Measurements from ENCODE around the gene KLHDC7A.

The KLHDC7A gene

GRCh38 chr1:18473195-18473815 is 7.4 kb upstream of the KLHDC7A start:
- DNase-seq = no peak

DNA sequence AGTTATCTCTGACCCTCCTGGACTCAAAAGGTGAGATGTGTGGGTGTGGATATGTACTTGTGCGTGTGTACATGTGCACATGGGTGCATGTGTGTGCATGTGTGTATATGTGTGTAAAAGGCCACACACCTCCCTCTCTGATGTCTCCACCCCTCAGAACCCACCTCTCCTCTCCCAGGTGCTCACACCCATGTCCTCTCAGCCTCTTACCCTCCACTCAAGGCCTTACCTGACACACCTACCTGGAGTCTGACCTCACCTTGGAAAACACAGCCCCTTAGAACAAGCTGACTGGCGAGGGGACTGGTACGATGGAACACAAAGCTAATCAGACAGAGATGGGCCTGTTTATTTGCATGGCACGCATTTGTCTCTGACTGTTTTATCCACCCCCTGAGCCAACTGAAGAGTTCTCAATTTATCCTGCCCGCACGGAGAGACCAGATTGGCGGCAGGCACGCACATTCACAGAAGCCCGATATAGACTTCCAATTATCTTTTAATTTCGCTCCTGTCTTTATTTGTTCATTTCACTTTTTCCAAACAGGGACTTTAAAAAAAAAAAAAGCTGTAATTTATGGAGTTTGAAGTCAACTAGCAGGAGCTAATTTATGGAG is 6.1 kb upstream of the KLHDC7A start:
- no peak for DNase-seq

- no peak for DNase-seq
Measured at GRCh38 chr1:18475234-18475905, 5.4 kb upstream of the KLHDC7A start.

DNA sequence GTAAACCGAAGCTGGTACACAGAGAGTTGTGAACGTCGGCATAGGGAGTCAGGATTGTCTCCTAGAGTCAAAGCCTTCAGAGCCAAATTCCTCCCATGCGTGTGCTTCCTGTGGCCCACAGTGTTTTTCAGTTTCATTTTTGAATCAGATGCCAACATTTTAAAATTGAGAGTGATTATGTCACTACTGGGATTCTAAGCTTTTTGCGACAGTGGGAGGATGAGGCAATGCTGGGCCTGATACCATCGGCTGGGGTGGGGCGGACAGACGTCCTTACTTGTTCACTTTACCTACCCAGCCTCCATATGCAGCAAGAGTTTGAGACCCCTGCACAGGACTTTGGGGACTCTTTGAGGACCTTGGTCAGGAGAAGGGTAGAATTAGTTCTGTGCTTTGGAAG is 1.3 kb upstream of the KLHDC7A start:
- no peak for DNase-seq

DNA sequence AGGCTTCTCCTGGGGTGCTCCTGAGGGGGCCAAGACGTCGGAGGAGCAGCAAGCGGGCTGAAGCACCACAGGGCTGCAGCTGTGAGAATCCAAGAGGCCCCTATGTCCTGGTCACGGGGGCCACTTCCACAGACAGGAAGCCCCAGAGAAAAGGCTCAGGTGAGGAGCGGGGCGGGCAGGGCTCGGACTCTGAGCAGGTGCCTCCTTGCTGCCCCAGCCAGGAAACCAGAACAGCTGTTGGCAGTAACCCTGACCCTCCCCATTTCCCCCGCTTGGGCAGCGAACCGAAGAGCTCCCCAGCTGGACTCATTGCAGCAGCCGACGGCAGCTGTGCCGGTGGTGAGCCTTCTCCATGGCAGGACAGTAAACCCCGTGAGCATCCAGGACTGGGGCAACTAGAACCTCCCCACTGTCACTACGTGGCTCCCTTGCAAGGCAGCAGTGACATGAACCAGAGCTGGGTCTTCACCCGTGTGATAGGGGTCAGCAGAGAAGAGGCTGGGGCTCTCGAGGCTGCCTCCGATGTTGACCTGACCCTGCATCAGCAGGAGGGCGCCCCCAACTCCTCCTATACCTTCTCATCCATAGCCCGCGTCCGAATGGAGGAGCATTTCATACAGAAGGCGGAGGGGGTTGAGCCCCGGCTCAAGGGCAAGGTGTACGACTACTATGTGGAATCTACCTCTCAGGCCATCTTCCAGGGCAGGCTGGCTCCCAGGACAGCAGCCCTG is 625 bp downstream of the KLHDC7A start:
- DNase-seq = no peak

- DNase-seq = no peak
Measured at GRCh38 chr1:18481921-18482701, 1.4 kb downstream of the KLHDC7A start.

GRCh38 chr1:18482721-18483425 is 2.1 kb downstream of the KLHDC7A start:
- no peak for DNase-seq

GRCh38 chr1:18484276-18484675 is 3.5 kb downstream of the KLHDC7A start:
- no peak for DNase-seq

DNA sequence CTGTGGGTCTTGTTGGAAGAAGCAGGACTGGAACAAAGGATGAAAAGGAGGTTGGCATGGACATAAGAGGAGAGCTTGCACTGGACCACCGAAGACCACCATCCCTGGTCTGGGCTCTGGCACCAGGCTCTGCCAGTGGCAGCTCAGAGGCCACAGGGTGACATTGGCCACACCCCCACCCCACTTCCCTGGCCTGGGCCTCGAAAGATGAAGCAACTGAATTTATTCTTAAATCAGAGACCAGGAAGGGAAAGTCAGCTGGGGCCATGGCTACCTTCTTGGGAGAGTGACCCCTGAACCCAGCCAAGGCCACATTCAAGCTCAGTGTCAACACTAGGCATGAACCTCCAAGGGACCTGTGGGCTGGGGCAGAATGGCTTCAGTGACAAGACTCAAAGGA is 4.0 kb downstream of the KLHDC7A start:
- no peak for DNase-seq

GRCh38 chr1:18485227-18485626 is 4.5 kb downstream of the KLHDC7A start:
- no peak for DNase-seq

DNA sequence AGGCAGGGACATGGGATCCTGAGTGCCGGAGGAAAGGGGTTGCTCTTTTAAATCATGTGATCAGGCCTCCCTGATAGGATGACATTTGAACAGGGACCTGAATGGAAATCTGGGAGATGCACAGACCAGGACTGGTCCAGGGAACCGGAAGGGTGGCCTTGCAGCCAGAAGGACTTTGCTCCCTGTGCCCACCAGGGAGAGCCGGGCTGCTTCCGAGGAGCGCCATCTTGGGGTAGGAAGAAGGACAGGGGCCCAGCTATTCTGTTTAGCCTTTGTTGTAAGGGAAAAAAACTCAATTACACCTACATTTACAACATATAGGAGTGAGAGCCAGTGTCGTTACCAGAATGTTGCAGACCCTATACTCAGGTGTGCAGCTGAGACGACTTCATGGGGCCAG is 5.5 kb downstream of the KLHDC7A start:
- no peak for DNase-seq

GRCh38 chr1:18489417-18490143 is 8.8 kb downstream of the KLHDC7A start:
- DNase-seq = no peak

- no peak for DNase-seq
Measured at GRCh38 chr1:18491168-18491567, 10.4 kb downstream of the KLHDC7A start.

GRCh38 chr1:18494304-18494703 is 13.6 kb downstream of the KLHDC7A start:
- no peak for DNase-seq

DNA sequence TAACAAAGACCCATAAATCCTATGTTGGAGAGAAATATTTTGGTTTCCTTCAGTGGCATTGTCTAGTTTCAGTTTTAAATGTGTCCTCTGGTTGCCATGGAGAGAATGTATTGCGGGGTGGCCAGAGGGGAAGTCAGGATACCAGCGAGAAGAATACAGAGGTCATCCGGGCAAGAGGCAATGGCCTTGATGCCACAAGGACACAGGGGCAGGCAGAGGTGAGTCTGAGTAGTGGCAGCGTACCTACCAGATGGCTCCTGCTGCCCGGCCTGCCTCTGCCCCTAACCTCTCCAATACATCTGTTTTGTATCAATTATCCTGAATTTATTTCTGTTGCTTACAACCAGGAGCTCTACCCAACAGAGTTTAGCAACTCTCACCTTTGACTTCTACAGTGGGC is 14.9 kb downstream of the KLHDC7A start:
- no peak for DNase-seq

DNA sequence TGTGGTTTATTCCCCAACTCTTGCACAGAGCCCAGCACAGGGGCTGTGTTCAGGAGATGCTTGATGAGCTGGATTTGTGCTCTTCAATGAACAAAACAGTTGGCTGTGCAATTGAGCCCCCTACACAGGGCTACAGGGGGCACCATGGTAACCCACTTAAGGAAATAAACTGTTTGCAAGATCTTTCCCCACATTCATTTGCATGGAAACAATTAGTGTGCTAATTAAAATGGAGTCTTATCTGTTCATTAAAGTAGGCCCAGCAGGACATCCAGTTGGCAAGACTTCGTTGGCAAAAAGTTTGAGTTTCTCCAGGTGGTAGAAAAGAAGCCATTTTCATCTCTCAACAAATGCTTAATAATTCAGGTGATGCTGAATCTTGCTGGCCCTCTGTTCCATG is 15.3 kb downstream of the KLHDC7A start:
- DNase-seq = no peak

DNA sequence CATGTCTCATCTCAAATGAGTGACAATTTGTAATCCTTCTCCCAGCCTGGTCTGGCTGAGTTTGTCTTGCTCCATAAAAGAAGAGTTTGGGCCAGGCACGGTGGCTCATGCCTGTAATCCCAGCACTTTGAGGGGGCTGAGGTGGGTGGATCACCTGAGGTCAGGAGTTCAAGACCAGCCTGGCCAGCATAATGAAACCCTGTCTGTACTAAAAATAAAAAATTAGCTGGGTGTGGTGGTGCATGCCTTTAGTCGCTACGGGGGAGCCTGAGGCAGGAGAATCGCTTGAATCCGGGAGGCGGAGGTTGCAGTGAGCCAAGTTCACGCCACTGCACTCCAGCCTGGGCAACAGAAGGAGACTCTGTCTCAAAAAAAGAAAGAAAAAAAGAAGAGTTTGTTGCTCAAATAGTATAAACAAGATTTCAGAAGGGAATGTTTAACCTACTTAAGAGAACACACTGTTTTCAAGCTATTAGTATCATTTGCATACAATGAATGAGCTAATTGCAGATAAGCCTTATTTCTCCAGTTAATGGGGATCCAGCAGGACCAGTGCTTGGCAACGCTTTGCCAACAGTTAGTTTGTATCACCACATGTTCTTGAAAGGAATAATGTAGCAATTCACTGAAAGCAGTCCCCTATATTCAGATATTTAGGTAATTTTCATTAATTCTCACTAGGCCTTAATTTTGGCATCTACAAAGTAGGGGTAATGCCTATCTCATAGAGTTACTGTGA is 15.9 kb downstream of the KLHDC7A start:
- DNase-seq = no peak

- DNase-seq = no peak
Measured at GRCh38 chr1:18501833-18502232, 21.1 kb downstream of the KLHDC7A start.

GRCh38 chr1:18504609-18505008 is 23.9 kb downstream of the KLHDC7A start:
- DNase-seq = no peak

GRCh38 chr1:18505666-18506065 is 24.9 kb downstream of the KLHDC7A start:
- DNase-seq = no peak

DNA sequence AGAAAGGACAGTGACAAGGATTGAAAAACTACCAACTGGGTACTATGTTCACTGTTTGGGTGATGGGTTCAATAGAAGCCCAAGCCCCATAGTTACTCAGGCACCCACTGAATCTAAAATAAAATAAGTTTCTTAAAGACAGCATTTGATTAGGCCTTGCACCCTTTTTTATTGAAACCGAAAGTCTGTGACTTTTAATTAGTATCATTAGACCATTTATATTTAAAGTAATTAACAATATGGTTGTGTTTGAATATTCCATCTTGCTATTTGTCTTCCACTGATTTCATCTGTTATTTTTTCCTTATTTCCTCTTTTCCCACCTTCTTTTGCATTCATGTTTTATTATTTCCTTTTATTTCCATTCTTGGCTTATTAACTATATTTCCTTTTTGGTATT is 27.4 kb downstream of the KLHDC7A start:
- no peak for DNase-seq
